GM19099 (cell line): ENCODE data around the gene SDS.

Experiments used
- POLR2A ChIP-seq: IDR thresholded peaks from 3 replicates; pipeline ENCODE4 v1.6.1; 2011; ENCODE audit warnings: low read depth; ENCODE audit not compliant: insufficient read length; ENCODE audit errors: extremely low read depth

Gene SDS

GRCh38 chr12:113396828-113397496, 6.7 kb downstream of the SDS start:
- TF ChIP-seq POLR2A: no peak

GRCh38 chr12:113396200-113396599, 7.5 kb downstream of the SDS start:
- no peak for TF ChIP-seq POLR2A

GRCh38 chr12:113395119-113395518, 8.6 kb downstream of the SDS start:
- no peak for TF ChIP-seq POLR2A

- no peak for TF ChIP-seq POLR2A
Measured at GRCh38 chr12:113393749-113394148, 9.9 kb downstream of the SDS start.

- TF ChIP-seq POLR2A: no peak
Measured at GRCh38 chr12:113392988-113393579, 10.6 kb downstream of the SDS start.

GRCh38 chr12:113392520-113392919, 11.2 kb downstream of the SDS start:
- TF ChIP-seq POLR2A: no peak

GRCh38 chr12:113391650-113392337, 11.9 kb downstream of the SDS start:
- TF ChIP-seq POLR2A: no peak

GRCh38 chr12:113391145-113391544, 12.5 kb downstream of the SDS start:
- no peak for TF ChIP-seq POLR2A

GRCh38 chr12:113390064-113391043, 13.3 kb downstream of the SDS start:
- TF ChIP-seq POLR2A: no peak

GRCh38 chr12:113388351-113388750, 15.3 kb downstream of the SDS start:
- TF ChIP-seq POLR2A: no peak

GRCh38 chr12:113387631-113388030, 16.1 kb downstream of the SDS start:
- TF ChIP-seq POLR2A: no peak

GRCh38 chr12:113386866-113387566, 16.7 kb downstream of the SDS start:
- no peak for TF ChIP-seq POLR2A

- no peak for TF ChIP-seq POLR2A
Measured at GRCh38 chr12:113385282-113385882, 18.3 kb downstream of the SDS start.

GRCh38 chr12:113384778-113385177, 18.9 kb downstream of the SDS start:
- TF ChIP-seq POLR2A: no peak
